HEK293T (cell line): ENCODE measurements around the gene ADRB1.

ENCODE experiments used
- CTCF ChIA-PET: fragments of 350-600 bp; formaldehyde crosslinking; extraction: SDS; loops from one replicate; lab custom pipeline; 2021; ENCODE audit warnings: antibody characterized with exemption, inconsistent platforms; lab: Yijun Ruan, JAX
- POLR2A ChIA-PET: fragments of 350-600 bp; formaldehyde crosslinking; extraction: SDS; loops from one replicate; lab custom pipeline; 2020; ENCODE audit warnings: antibody characterized with exemption, inconsistent platforms; lab: Yijun Ruan, JAX
- DNase-seq: peaks from one replicate; pipeline ENCODE4 v3.0.0; 2012; ENCODE audit warnings: mixed read lengths; ENCODE audit errors: extremely low spot score
- ARNT ChIP-seq: fragments of 450-650 bp; IDR thresholded peaks from 2 replicates; pipeline ENCODE4 v1.6.1; 2017; ENCODE audit warnings: mild to moderate bottlenecking
- BHLHE40 ChIP-seq: fragments of 450-650 bp; IDR thresholded peaks from 2 replicates; pipeline ENCODE4 v1.6.1; 2016; ENCODE audit warnings: mild to moderate bottlenecking, moderate library complexity, borderline replicate concordance
- CTBP1 ChIP-seq: fragments of 450-650 bp; IDR thresholded peaks from 2 replicates; pipeline ENCODE4 v1.6.1; 2016; ENCODE audit warnings: borderline replicate concordance
- ELF4 ChIP-seq: fragments of 450-650 bp; IDR thresholded peaks from 2 replicates; pipeline ENCODE4 v1.6.1; 2017; ENCODE audit warnings: antibody characterized with exemption
- FOXA1 ChIP-seq: fragments of 450-650 bp; IDR thresholded peaks from 2 replicates; pipeline ENCODE4 v1.6.1; 2016; ENCODE audit warnings: mild to moderate bottlenecking
- FOXK2 ChIP-seq: fragments of 450-650 bp; IDR thresholded peaks from 2 replicates; pipeline ENCODE4 v1.6.1; 2016; ENCODE audit warnings: mild to moderate bottlenecking
- FOXM1 ChIP-seq: fragments of 450-650 bp; IDR thresholded peaks from 2 replicates; pipeline ENCODE4 v1.6.1; 2017; ENCODE audit warnings: mild to moderate bottlenecking, borderline replicate concordance
- HDGF ChIP-seq: fragments of 450-650 bp; IDR thresholded peaks from 2 replicates; pipeline ENCODE4 v1.6.1; 2017; ENCODE audit warnings: antibody characterized with exemption, borderline replicate concordance
- L3MBTL2 ChIP-seq: fragments of 450-650 bp; conservative IDR thresholded peaks from 2 replicates; pipeline ENCODE4 v1.6.1; 2016; ENCODE audit warnings: mild to moderate bottlenecking
- LEF1 ChIP-seq: fragments of 450-650 bp; IDR thresholded peaks from 2 replicates; pipeline ENCODE4 v1.6.1; 2017; ENCODE audit warnings: mild to moderate bottlenecking, borderline replicate concordance
- NFRKB ChIP-seq: fragments of 450-650 bp; IDR thresholded peaks from 2 replicates; pipeline ENCODE4 v1.6.1; 2016; ENCODE audit warnings: mild to moderate bottlenecking, moderate library complexity
- SP1 ChIP-seq: fragments of 450-650 bp; IDR thresholded peaks from 2 replicates; pipeline ENCODE4 v1.6.1; 2017
- SUZ12 ChIP-seq: fragments of 450-650 bp; IDR thresholded peaks from 2 replicates; pipeline ENCODE4 v1.6.1; 2016; ENCODE audit warnings: mild to moderate bottlenecking
- TARDBP ChIP-seq: fragments of 450-650 bp; IDR thresholded peaks from 2 replicates; pipeline ENCODE4 v1.6.1; 2016
- ZNF384 ChIP-seq: fragments of 450-650 bp; IDR thresholded peaks from 2 replicates; pipeline ENCODE4 v1.6.1; 2016
- TF ChIP-seq, protein P1 (sequence below): fragments of 450-650 bp; IDR thresholded peaks from 2 replicates; pipeline ENCODE4 v1.6.1; 2016

Gene ADRB1

GRCh38 chr10:114024876-114025610 lies 18.6 kb upstream of the ADRB1 start:
- no peak for DNase-seq
- POLR2A ChIA-PET = no interaction called here
- CTCF ChIA-PET = no interaction called here
- TF ChIP-seq BHLHE40 = no peak
- no peak for TF ChIP-seq ARNT
- no peak for TF ChIP-seq TARDBP
- no peak for TF ChIP-seq SUZ12
- TF ChIP-seq FOXA1 = no peak
- no peak for TF ChIP-seq FOXK2
- no peak for TF ChIP-seq CTBP1
- TF ChIP-seq, protein P1, sequence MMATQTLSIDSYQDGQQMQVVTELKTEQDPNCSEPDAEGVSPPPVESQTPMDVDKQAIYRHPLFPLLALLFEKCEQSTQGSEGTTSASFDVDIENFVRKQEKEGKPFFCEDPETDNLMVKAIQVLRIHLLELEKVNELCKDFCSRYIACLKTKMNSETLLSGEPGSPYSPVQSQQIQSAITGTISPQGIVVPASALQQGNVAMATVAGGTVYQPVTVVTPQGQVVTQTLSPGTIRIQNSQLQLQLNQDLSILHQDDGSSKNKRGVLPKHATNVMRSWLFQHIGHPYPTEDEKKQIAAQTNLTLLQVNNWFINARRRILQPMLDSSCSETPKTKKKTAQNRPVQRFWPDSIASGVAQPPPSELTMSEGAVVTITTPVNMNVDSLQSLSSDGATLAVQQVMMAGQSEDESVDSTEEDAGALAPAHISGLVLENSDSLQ = no peak
- TF ChIP-seq FOXM1 = no peak
- TF ChIP-seq SP1 = no peak

DNA sequence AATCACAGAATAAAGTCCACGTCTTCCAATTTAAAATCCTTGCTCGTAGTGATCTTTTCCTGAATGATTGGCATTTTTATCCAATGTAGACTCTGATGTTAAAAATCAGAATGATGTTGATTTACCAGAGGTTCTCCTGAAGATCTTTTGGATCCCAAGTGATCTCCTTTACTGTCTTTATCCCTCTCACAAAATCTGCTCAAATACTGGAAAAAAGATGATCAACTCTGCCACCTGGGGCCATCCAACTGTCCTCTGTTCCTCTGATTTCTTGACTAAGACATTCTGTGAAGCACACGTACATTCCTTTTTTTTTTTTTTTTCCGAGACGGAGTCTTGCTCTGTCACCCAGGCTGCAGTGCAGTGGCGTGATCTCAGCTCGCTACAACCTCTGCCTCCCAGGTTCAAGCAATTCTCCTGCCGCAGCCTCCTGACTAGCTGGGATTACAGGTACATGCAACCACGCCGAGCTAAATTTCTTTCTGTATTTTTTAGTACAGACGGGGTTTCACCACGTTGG lies 18.0 kb upstream of the ADRB1 start:
- POLR2A ChIA-PET = no interaction called here
- no peak for DNase-seq
- CTCF ChIA-PET = no interaction called here
- TF ChIP-seq SP1 (no peak), TARDBP (no peak), NFRKB (no peak), ELF4 (no peak), ARNT (no peak), SUZ12 (no peak), FOXA1 (no peak), BHLHE40 (no peak), LEF1 (no peak), FOXK2 (no peak), HDGF (no peak), CTBP1 (no peak), ZNF384 (no peak)
- TF ChIP-seq, protein P1 = no peak

DNA sequence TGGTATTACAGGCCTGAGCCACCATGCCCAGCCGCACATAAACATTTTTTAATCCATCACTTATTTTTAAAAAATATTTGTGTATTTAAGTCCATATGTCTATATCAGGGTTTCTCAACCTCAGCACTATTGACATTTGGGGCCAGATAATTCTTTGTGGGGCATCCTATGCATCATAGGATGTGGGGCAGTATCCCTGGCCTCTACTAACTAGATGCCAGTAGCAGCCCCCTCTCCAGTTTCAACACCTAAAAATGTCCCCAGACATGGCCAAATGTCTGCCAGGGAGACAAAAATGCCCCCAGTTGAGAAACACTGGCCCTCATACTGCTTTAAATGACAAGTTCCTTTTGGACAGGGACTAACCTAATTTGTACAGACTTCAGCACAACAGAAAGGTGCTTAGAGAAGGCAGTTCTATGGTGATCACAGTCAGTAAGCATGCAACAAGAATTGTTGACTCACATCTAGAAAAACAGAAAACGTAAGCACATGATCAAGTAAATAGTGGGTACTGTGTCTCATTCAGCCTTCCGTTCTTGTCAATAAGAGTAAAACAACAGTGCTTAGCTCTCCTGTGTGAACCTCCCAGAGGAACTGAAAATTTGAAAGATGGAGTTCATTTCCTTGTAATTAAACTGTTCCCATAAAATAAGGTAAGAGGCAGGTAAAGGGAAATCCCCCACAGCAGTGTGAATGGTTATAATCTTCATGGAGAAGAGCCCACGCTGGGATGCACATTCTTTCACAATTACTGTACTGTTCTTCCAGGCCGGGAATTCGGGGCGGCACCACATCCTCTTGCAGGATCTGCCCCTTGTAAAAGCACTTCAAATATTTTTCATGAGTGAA lies 17.3 kb upstream of the ADRB1 start:
- ChIA-PET CTCF (no interaction called here), POLR2A (no interaction called here)
- TF ChIP-seq TARDBP = no peak
- no peak for TF ChIP-seq ZNF384
- TF ChIP-seq SUZ12 = no peak
- no peak for DNase-seq

DNA sequence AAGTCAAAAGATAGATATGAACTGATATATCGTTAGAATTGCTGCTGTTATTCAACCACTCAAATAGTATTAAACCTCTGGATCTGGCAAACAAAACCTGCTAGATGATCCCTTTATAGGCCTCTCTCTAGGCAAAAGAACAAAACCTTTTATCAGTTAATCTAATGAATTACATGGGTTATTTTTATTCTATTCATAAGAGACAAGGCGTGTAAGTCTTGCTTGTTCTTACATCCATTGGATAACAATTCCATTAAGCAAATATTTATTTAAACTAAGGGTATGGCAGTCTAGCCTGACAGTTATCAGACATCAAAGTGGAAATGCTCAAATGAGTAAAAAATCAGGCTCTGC lies 16.6 kb upstream of the ADRB1 start:
- ChIA-PET CTCF (no interaction called here), POLR2A (no interaction called here)
- TF ChIP-seq SP1 (no peak), FOXK2 (no peak), LEF1 (no peak), SUZ12 (no peak)
- TF ChIP-seq, protein P1 = no peak
- no peak for DNase-seq

GRCh38 chr10:114027951-114028350 lies 15.7 kb upstream of the ADRB1 start:
- ChIA-PET CTCF (no interaction called here), POLR2A (no interaction called here)
- no peak for TF ChIP-seq LEF1
- TF ChIP-seq HDGF = no peak
- no peak for TF ChIP-seq ZNF384
- TF ChIP-seq FOXM1 = no peak
- no peak for TF ChIP-seq TARDBP
- no peak for TF ChIP-seq NFRKB
- DNase-seq = no peak

DNA sequence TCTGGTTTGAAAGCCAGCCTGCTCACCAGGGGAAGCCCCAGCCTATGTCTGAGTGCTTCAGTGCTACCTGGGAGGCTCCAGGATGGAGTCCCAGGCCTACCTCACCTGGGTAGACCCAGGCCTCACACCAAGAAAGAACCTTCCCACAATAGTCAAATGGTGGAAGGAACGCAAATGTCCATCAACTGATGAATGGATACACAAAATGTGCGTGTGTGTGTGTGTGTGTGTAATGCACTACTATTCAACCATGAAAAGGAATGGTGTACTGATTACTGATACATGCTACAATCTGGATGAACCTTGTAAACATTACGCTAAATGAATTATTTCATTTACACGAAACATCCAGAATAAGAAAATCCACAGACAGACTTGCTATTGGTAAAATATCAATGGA lies 15.2 kb upstream of the ADRB1 start:
- DNase-seq = no peak
- no peak for TF ChIP-seq LEF1
- TF ChIP-seq CTBP1 = no peak
- no peak for TF ChIP-seq FOXM1
- no peak for TF ChIP-seq ARNT
- TF ChIP-seq L3MBTL2 = no peak
- no peak for TF ChIP-seq NFRKB
- TF ChIP-seq ELF4 = no peak
- TF ChIP-seq ZNF384 = no peak
- TF ChIP-seq, protein P1 = no peak
- no peak for TF ChIP-seq BHLHE40
- no peak for TF ChIP-seq SUZ12
- TF ChIP-seq SP1 = no peak
- ChIA-PET CTCF (no interaction called here), POLR2A (no interaction called here)
